Lower leg skin (tissue), 4 donors: ENCODE results near the gene DLK2. TPM values are rescaled to one million over a fixed set of nuclear protein-coding genes. Genes with fewer than 3 reads are reported as not detected.

ENCODE experiments used
- DNase-seq, 2 donors: peaks; one replicate each; pipeline ENCODE4 v3.0.0-alpha.2; 2019; ENCODE audit warnings: low spot score in 2 of 2
- H3K4me3 ChIP-seq: fragments of 200-600 bp; sonication (generic); 2 replicates; pipeline ENCODE4 v1.5.1; 2017; ENCODE audit warnings: mild to moderate bottlenecking, low read depth; ENCODE audit not compliant: poor library complexity, severe bottlenecking
- CTCF ChIP-seq, 3 donors: fragments of 450-650 bp; IDR thresholded peaks; one replicate each; pipeline ENCODE4 v1.5.1; 2016; ENCODE audit warnings: antibody characterized with exemption in 3 of 3, mild to moderate bottlenecking in 3 of 3, moderate library complexity in 2 of 3
- POLR2A ChIP-seq, 2 donors: fragments of 450-650 bp; IDR thresholded peaks; one replicate each; pipeline ENCODE4 v1.6.1; 2016 to 2017; ENCODE audit warnings: antibody characterized with exemption in 2 of 2, mild to moderate bottlenecking in 1 of 2, moderate library complexity in 1 of 2
- WGBS, 2 donors: methylation state at CpG; one replicate each; pipeline ENCODE4 v1.1.5; 2018; 5-methylcytosine and 5-hydroxymethylcytosine counted together
- intact Hi-C: fragments of 100-400 bp; cut with DNase I; formaldehyde crosslinking; loops from one replicate; pipeline ENCODE4 v1.15.0; 2023; ENCODE audit warnings: low total_unique reads
- total RNA-seq, 4 donors: library from RNA; depleted of rRNA; stranded (reverse); fragments of >200 nt; gene quantifications; one replicate each; pipeline ENCODE4 v1.1.0, GENCODE V29; 2016

The DLK2 gene
- total RNA-seq, 4 donors from 2014 or later, result 29.3 to 55.0 (median 39.4) TPM

GRCh38 chr6:43454696-43455530, 435 bp downstream of the DLK2 start:
- DNase-seq, result no peak
- intact Hi-C loops, result loop anchor here (5.0 kb wide), 1 partner anchor 52 kb away; no protein-coding TSS in a partner anchor
- peak overlapping the region; percentile 41 for H3K4me3 ChIP-seq
- no peak for TF ChIP-seq POLR2A (IDR thresholded peaks at IDR 0.05)
- no peak for TF ChIP-seq CTCF (IDR thresholded peaks at IDR 0.05)
- 0 to 2% methylated on average over 49 to 52 of the region's 97 CpGs for WGBS, 2 donors

DNA sequence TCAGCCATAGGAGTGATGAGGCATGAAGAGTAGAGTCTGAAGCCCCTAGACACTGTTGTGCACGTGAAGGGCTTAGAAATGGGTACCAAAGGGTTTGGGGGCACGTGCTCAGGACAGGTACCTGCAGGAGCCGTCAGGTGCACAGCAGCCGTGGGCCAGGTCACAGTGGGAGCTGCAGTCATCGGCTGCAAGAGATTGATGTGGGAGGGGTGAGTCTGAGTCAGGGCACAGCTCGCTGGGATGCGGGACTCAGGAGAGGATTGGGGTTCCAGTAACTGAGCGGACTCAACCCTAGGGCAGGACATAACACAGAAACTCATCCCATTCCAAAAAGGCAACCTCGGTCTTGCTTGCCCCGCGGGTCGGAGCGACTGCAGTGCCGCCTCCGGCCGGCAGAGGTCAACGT, 1.1 kb downstream of the DLK2 start:
- H3K4me3 ChIP-seq, result no peak overlapping the region
- 8 to 15% methylated on average over 9 to 17 of the region's 17 CpGs for WGBS, 2 donors
- intact Hi-C loops, result loop anchor here (5.0 kb wide), 1 partner anchor 53 kb away; no protein-coding TSS in a partner anchor
- DNase-seq, result peak; percentile 78 to 95
- TF ChIP-seq POLR2A (IDR thresholded peaks at IDR 0.05), result no peak
- TF ChIP-seq CTCF (IDR thresholded peaks at IDR 0.05), result peak in 1 of 3 donors; percentile 90

DNA sequence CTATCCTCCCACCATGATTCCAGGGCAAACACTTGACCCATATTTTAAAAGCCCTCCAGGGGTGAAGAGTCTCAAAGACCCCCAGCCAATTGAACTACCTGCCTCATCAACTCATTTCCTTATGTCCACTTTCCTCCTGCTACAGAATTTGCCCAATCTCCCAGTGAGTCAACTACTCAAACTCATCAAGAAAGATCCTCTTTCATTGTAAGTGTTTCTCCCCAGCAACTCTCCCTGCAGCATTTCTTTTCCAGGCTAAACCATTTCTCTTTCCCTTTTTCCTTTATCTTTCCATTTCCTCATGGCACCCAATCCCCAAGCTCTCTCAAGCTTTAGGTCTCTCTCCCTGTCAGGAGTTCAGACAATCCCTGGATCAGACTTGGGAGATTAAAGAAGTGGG, 1.5 kb downstream of the DLK2 start:
- intact Hi-C loops, result loop anchor here (5.0 kb wide), 1 partner anchor 53 kb away; no protein-coding TSS in a partner anchor
- TF ChIP-seq CTCF (IDR thresholded peaks at IDR 0.05), result no peak
- TF ChIP-seq POLR2A (IDR thresholded peaks at IDR 0.05), result no peak
- no peak for DNase-seq
- H3K4me3 ChIP-seq, result no peak overlapping the region

DNA sequence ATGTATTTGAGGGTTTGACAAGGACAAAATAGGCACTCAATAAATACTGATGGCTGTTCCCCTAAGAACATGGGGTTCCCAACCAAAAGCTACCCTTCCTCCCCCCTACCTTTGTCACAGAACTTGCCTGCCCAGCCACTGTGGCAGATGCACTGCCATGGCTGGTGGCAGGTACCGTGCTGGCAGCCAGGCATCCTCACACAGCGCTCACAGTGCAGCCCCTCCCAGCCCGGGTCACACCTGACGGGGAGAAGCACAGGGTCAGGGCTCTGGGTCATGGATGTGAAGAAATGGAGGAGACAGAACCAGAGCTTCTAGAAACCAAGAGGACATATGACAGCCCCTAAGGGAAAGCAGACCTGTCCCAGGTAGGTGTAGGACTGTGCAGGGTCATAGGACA, 2.5 kb downstream of the DLK2 start:
- 80 to 85% methylated on average over 4 of the region's 4 CpGs for WGBS, 2 donors
- DNase-seq, result no peak
- TF ChIP-seq CTCF (IDR thresholded peaks at IDR 0.05) (no peak), POLR2A (IDR thresholded peaks at IDR 0.05) (no peak)
- no peak overlapping the region for H3K4me3 ChIP-seq
- intact Hi-C loops, result loop anchor here (5.0 kb wide), 1 partner anchor 54 kb away; no protein-coding TSS in a partner anchor

DNA sequence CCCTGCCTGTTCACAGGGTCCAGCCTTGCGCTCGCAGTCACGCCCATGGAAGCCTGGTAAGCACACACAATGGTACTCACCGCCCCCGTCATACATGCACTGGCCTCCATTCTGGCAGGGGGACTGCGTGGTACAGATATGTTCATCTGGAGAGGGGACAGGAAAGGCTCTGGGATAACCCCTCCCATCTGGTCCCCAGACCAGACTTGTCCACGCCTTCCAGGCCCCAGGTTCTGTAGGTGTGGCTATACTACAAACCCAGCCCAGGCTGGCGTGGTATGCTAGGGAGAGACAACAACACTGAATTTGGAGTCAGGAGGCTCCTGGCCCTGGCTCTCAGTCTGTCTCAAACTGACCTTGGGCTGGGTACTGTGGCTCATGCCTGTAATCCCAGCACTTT, 3.4 kb downstream of the DLK2 start:
- no peak for DNase-seq
- no peak for TF ChIP-seq POLR2A (IDR thresholded peaks at IDR 0.05)
- no peak for TF ChIP-seq CTCF (IDR thresholded peaks at IDR 0.05)
- 71 to 72% methylated on average over 8 of the region's 8 CpGs for WGBS, 2 donors
- no peak overlapping the region for H3K4me3 ChIP-seq
- intact Hi-C loops, result loop anchor here (5.0 kb wide), 1 partner anchor 55 kb away; no protein-coding TSS in a partner anchor
